ENCODE data around the gene VIL1. TPM values are rescaled to one million over a fixed set of nuclear protein-coding genes. Genes with fewer than 3 reads are reported as not detected.

VIL1 gene
- total and polyA plus RNA-seq, 2 of the 13 experiments (the other 11 are each of a cell fraction or from before 2014, with no cell fraction given): 287 to 301 TPM

DNA sequence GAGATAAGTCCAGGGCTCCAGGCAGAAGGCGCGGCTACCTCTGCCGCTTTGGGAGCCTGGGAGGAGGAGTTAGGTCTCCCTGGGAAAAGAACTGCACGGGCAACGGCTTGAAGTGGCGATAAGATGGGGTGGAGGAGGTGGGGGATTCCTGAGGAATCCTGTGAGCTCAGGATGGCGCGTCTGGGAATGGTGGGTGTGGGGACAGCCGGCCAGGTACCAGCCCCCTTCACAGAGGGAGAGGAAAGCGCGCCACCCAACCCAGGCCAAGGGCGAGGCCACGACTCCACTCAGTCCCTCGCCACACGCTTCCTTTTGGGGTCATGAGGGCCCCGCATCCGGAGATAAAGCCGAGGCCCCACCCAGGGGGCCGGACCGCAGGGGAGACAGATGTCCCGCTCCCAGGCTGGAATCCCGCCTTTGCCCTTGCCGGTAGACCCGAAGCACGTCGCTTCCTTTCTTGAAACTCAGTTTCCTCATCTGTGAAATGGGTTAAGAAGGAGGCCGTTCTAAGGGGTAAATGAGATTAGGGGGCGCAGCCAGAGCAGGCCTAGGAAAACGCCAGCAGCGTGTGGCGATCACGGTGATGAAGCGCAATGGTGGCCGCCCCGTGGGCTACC, 21.0 kb upstream of the VIL1 start (continued):
- TF ChIP-seq ZNF24 (IDR thresholded peaks at IDR 0.05) (peak; percentile 78), SMYD3 (CRISPR knock-in tag; IDR thresholded peaks at IDR 0.05) (peak; percentile 80; the same call in 1 of the 2 replicates), FOSL2 (CRISPR knock-in tag; IDR thresholded peaks at IDR 0.05) (peak; percentile 47; the same call in 1 of the 2 replicates), NR2F1 (CRISPR knock-in tag; IDR thresholded peaks at IDR 0.05) (peak; percentile 65 to 74; a peak in 2 of 4 replicates), ZNF558 (CRISPR knock-in tag; IDR thresholded peaks at IDR 0.05; ENCODE audit: borderline replicate concordance) (no peak), SOX5 (CRISPR knock-in tag; IDR thresholded peaks at IDR 0.05; ENCODE audit: borderline replicate concordance) (peak; percentile 76), ZNF337 (CRISPR knock-in tag; IDR thresholded peaks at IDR 0.05; ENCODE audit: borderline replicate concordance, low read depth) (no peak), RAD51 (IDR thresholded peaks at IDR 0.05; ENCODE audit: borderline replicate concordance) (no peak), HOMEZ (CRISPR knock-in tag; IDR thresholded peaks at IDR 0.05; ENCODE audit: low read depth) (0 out of 2 replicates have a peak, but pooled peaks have one; percentile 10), HNF4A (CRISPR knock-in tag; IDR thresholded peaks at IDR 0.05) (peak; percentile 52; the same call in 1 of the 2 replicates), ARNTL (CRISPR knock-in tag; IDR thresholded peaks at IDR 0.05) (peak; percentile 80), ZNF7 (CRISPR knock-in tag; IDR thresholded peaks at IDR 0.05) (no peak)
- TF ChIP-seq, protein P1, sequence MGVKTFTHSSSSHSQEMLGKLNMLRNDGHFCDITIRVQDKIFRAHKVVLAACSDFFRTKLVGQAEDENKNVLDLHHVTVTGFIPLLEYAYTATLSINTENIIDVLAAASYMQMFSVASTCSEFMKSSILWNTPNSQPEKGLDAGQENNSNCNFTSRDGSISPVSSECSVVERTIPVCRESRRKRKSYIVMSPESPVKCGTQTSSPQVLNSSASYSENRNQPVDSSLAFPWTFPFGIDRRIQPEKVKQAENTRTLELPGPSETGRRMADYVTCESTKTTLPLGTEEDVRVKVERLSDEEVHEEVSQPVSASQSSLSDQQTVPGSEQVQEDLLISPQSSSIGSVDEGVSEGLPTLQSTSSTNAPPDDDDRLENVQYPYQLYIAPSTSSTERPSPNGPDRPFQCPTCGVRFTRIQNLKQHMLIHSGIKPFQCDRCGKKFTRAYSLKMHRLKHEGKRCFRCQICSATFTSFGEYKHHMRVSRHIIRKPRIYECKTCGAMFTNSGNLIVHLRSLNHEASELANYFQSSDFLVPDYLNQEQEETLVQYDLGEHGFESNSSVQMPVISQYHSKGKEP (CRISPR knock-in tag; IDR thresholded peaks at IDR 0.05): peak; percentile 20; the same call in 1 of the 2 replicates
- TF ChIP-seq, protein P2, sequence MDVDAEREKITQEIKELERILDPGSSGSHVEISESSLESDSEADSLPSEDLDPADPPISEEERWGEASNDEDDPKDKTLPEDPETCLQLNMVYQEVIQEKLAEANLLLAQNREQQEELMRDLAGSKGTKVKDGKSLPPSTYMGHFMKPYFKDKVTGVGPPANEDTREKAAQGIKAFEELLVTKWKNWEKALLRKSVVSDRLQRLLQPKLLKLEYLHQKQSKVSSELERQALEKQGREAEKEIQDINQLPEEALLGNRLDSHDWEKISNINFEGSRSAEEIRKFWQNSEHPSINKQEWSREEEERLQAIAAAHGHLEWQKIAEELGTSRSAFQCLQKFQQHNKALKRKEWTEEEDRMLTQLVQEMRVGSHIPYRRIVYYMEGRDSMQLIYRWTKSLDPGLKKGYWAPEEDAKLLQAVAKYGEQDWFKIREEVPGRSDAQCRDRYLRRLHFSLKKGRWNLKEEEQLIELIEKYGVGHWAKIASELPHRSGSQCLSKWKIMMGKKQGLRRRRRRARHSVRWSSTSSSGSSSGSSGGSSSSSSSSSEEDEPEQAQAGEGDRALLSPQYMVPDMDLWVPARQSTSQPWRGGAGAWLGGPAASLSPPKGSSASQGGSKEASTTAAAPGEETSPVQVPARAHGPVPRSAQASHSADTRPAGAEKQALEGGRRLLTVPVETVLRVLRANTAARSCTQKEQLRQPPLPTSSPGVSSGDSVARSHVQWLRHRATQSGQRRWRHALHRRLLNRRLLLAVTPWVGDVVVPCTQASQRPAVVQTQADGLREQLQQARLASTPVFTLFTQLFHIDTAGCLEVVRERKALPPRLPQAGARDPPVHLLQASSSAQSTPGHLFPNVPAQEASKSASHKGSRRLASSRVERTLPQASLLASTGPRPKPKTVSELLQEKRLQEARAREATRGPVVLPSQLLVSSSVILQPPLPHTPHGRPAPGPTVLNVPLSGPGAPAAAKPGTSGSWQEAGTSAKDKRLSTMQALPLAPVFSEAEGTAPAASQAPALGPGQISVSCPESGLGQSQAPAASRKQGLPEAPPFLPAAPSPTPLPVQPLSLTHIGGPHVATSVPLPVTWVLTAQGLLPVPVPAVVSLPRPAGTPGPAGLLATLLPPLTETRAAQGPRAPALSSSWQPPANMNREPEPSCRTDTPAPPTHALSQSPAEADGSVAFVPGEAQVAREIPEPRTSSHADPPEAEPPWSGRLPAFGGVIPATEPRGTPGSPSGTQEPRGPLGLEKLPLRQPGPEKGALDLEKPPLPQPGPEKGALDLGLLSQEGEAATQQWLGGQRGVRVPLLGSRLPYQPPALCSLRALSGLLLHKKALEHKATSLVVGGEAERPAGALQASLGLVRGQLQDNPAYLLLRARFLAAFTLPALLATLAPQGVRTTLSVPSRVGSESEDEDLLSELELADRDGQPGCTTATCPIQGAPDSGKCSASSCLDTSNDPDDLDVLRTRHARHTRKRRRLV (CRISPR knock-in tag; IDR thresholded peaks at IDR 0.05): no peak; the same call in 1 of the 2 replicates
- TF ChIP-seq, protein P3, sequence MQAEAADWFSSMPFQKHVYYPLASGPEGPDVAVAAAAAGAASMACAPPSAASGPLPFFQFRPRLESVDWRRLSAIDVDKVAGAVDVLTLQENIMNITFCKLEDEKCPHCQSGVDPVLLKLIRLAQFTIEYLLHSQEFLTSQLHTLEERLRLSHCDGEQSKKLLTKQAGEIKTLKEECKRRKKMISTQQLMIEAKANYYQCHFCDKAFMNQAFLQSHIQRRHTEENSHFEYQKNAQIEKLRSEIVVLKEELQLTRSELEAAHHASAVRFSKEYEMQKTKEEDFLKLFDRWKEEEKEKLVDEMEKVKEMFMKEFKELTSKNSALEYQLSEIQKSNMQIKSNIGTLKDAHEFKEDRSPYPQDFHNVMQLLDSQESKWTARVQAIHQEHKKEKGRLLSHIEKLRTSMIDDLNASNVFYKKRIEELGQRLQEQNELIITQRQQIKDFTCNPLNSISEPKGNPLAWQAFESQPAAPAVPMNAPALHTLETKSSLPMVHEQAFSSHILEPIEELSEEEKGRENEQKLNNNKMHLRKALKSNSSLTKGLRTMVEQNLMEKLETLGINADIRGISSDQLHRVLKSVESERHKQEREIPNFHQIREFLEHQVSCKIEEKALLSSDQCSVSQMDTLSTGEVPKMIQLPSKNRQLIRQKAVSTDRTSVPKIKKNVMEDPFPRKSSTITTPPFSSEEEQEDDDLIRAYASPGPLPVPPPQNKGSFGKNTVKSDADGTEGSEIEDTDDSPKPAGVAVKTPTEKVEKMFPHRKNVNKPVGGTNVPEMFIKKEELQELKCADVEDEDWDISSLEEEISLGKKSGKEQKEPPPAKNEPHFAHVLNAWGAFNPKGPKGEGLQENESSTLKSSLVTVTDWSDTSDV (CRISPR knock-in tag; IDR thresholded peaks at IDR 0.05): no peak; the same call in 1 of the 2 replicates
- TF ChIP-seq, protein P4, sequence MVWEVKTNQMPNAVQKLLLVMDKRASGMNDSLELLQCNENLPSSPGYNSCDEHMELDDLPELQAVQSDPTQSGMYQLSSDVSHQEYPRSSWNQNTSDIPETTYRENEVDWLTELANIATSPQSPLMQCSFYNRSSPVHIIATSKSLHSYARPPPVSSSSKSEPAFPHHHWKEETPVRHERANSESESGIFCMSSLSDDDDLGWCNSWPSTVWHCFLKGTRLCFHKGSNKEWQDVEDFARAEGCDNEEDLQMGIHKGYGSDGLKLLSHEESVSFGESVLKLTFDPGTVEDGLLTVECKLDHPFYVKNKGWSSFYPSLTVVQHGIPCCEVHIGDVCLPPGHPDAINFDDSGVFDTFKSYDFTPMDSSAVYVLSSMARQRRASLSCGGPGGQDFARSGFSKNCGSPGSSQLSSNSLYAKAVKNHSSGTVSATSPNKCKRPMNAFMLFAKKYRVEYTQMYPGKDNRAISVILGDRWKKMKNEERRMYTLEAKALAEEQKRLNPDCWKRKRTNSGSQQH (CRISPR knock-in tag; IDR thresholded peaks at IDR 0.05; ENCODE audit: low read depth): peak; percentile 10; the same call in 1 of the 2 replicates

Data from HepG2 (cell line).